ENCODE data around the gene MZF1. TPM values are rescaled to one million over a fixed set of nuclear protein-coding genes. Genes with fewer than 3 reads are reported as not detected.

MZF1 gene
- total and polyA plus RNA-seq, 2 experiments from 2014 or later: 10.2 to 21.8 TPM

DNA sequence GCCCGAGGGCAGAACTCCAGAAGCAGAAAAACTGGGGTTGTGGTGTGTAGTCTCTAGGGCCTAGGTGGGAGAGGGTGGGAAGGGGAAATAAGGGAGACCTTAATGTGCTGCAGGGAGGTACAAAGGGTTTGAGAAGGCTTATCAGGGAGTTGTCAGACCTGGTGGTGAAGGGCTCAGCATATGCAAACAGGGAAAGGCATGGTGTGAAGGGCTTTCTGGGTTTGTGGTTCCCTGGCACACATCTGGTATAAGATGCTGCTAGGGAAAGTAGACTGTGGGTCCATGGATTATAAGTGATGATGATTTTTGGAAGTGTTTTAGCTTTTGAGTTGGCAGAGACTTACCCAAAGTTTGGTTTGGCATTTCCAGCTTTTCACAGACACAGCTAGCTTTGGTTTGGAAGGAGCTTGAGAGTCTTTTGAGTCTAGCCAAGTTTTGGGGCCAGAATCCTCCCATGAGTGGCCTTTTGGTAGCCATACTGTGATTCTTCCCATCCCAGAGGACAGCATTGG, 27.1 kb downstream of the MZF1 start (continued):
- TF ChIP-seq, protein P1, sequence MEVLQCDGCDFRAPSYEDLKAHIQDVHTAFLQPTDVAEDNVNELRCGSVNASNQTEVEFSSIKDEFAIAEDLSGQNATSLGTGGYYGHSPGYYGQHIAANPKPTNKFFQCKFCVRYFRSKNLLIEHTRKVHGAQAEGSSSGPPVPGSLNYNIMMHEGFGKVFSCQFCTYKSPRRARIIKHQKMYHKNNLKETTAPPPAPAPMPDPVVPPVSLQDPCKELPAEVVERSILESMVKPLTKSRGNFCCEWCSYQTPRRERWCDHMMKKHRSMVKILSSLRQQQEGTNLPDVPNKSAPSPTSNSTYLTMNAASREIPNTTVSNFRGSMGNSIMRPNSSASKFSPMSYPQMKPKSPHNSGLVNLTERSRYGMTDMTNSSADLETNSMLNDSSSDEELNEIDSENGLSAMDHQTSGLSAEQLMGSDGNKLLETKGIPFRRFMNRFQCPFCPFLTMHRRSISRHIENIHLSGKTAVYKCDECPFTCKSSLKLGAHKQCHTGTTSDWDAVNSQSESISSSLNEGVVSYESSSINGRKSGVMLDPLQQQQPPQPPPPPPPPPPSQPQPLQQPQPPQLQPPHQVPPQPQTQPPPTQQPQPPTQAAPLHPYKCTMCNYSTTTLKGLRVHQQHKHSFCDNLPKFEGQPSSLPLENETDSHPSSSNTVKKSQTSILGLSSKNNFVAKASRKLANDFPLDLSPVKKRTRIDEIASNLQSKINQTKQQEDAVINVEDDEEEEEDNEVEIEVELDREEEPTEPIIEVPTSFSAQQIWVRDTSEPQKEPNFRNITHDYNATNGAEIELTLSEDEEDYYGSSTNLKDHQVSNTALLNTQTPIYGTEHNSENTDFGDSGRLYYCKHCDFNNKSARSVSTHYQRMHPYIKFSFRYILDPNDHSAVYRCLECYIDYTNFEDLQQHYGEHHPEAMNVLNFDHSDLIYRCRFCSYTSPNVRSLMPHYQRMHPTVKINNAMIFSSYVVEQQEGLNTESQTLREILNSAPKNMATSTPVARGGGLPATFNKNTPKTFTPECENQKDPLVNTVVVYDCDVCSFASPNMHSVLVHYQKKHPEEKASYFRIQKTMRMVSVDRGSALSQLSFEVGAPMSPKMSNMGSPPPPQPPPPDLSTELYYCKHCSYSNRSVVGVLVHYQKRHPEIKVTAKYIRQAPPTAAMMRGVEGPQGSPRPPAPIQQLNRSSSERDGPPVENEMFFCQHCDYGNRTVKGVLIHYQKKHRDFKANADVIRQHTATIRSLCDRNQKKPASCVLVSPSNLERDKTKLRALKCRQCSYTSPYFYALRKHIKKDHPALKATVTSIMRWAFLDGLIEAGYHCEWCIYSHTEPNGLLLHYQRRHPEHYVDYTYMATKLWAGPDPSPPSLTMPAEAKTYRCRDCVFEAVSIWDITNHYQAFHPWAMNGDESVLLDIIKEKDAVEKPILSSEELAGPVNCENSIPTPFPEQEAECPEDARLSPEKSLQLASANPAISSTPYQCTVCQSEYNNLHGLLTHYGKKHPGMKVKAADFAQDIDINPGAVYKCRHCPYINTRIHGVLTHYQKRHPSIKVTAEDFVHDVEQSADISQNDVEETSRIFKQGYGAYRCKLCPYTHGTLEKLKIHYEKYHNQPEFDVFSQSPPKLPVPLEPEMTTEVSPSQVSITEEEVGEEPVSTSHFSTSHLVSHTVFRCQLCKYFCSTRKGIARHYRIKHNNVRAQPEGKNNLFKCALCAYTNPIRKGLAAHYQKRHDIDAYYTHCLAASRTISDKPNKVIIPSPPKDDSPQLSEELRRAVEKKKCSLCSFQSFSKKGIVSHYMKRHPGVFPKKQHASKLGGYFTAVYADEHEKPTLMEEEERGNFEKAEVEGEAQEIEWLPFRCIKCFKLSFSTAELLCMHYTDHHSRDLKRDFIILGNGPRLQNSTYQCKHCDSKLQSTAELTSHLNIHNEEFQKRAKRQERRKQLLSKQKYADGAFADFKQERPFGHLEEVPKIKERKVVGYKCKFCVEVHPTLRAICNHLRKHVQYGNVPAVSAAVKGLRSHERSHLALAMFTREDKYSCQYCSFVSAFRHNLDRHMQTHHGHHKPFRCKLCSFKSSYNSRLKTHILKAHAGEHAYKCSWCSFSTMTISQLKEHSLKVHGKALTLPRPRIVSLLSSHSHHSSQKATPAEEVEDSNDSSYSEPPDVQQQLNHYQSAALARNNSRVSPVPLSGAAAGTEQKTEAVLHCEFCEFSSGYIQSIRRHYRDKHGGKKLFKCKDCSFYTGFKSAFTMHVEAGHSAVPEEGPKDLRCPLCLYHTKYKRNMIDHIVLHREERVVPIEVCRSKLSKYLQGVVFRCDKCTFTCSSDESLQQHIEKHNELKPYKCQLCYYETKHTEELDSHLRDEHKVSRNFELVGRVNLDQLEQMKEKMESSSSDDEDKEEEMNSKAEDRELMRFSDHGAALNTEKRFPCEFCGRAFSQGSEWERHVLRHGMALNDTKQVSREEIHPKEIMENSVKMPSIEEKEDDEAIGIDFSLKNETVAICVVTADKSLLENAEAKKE (CRISPR knock-in tag; IDR thresholded peaks at IDR 0.05): no peak
- TF ChIP-seq ZNF331 (CRISPR knock-in tag; IDR thresholded peaks at IDR 0.05; ENCODE audit: low read depth): no peak
- TF ChIP-seq POLR2AphosphoS5 (IDR thresholded peaks at IDR 0.05; ENCODE audit: low read depth): no peak
- TF ChIP-seq NANOG (IDR thresholded peaks at IDR 0.05; ENCODE audit: borderline replicate concordance): no peak
- no peak for TF ChIP-seq STAT1 (IDR thresholded peaks at IDR 0.05; ENCODE audit: unreplicated experiment)
- TF ChIP-seq, protein P2, sequence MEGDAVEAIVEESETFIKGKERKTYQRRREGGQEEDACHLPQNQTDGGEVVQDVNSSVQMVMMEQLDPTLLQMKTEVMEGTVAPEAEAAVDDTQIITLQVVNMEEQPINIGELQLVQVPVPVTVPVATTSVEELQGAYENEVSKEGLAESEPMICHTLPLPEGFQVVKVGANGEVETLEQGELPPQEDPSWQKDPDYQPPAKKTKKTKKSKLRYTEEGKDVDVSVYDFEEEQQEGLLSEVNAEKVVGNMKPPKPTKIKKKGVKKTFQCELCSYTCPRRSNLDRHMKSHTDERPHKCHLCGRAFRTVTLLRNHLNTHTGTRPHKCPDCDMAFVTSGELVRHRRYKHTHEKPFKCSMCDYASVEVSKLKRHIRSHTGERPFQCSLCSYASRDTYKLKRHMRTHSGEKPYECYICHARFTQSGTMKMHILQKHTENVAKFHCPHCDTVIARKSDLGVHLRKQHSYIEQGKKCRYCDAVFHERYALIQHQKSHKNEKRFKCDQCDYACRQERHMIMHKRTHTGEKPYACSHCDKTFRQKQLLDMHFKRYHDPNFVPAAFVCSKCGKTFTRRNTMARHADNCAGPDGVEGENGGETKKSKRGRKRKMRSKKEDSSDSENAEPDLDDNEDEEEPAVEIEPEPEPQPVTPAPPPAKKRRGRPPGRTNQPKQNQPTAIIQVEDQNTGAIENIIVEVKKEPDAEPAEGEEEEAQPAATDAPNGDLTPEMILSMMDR (conservative IDR thresholded peaks at IDR 0.05; ENCODE audit: low read depth in 2 of 2): no peak
- no peak for TF ChIP-seq JUNB (IDR thresholded peaks at IDR 0.05; ENCODE audit: unreplicated experiment)
- TF ChIP-seq, protein P3, sequence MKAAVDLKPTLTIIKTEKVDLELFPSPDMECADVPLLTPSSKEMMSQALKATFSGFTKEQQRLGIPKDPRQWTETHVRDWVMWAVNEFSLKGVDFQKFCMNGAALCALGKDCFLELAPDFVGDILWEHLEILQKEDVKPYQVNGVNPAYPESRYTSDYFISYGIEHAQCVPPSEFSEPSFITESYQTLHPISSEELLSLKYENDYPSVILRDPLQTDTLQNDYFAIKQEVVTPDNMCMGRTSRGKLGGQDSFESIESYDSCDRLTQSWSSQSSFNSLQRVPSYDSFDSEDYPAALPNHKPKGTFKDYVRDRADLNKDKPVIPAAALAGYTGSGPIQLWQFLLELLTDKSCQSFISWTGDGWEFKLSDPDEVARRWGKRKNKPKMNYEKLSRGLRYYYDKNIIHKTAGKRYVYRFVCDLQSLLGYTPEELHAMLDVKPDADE (IDR thresholded peaks at IDR 0.05): no peak
- TF ChIP-seq EZH2phosphoT487 (IDR thresholded peaks at IDR 0.05; ENCODE audit: unreplicated experiment): no peak
